Measurements from ENCODE around the gene EIF4EBP3. TPM values are rescaled to one million over a fixed set of nuclear protein-coding genes. Genes with fewer than 3 reads are reported as not detected.
A peak's percentile ranks its signal among the peaks of the same experiment; 100 is the strongest.
"Not testable (repeated sequence)": the region's sequence is repeated elsewhere in the genome, so short reads cannot be mapped to it uniquely, and the experiment has no call there.

The EIF4EBP3 gene
- total RNA-seq, 1 experiment from 2014 or later, result 1.6 TPM

GRCh38 chr5:140576776-140577201 lies 29.3 kb downstream of the EIF4EBP3 start:
- DNase-seq (ENCODE audit: low read depth), result no peak

- DNase-seq (ENCODE audit: low read depth), result not testable (repeated sequence)
These were observed 31.8 kb downstream of the EIF4EBP3 start for GRCh38 chr5:140579188-140579747.

- DNase-seq (ENCODE audit: low read depth), result no peak
These were observed 40.0 kb downstream of the EIF4EBP3 start for GRCh38 chr5:140587495-140587894.

GRCh38 chr5:140588311-140589070 lies 41.0 kb downstream of the EIF4EBP3 start:
- DNase-seq (ENCODE audit: low read depth), result peak; percentile 61

GRCh38 chr5:140590861-140591260 lies 43.4 kb downstream of the EIF4EBP3 start:
- no peak for DNase-seq (ENCODE audit: low read depth)

- peak; percentile 79 for DNase-seq (ENCODE audit: low read depth)
These were observed 44.4 kb downstream of the EIF4EBP3 start for GRCh38 chr5:140591747-140592372.

- DNase-seq (ENCODE audit: low read depth), result not testable (repeated sequence)
These were observed 45.6 kb downstream of the EIF4EBP3 start for GRCh38 chr5:140593070-140593469.

- no peak for DNase-seq (ENCODE audit: low read depth)
These were observed 46.7 kb downstream of the EIF4EBP3 start for GRCh38 chr5:140594169-140594568.

- DNase-seq (ENCODE audit: low read depth), result no peak
These were observed 48.3 kb downstream of the EIF4EBP3 start for GRCh38 chr5:140595538-140596300.

- DNase-seq (ENCODE audit: low read depth), result no peak
These were observed 48.9 kb downstream of the EIF4EBP3 start for GRCh38 chr5:140596321-140596741.

GRCh38 chr5:140598836-140599235 lies 51.4 kb downstream of the EIF4EBP3 start:
- DNase-seq (ENCODE audit: low read depth), result no peak

Other genes with a start within 250 kb of the EIF4EBP3 start
- 82.8 and 85.9 TPM in 2 replicates for gene PFDN1, start 244.6 kb upstream of the EIF4EBP3 start, total RNA-seq (2014; rRNA removed)
- 1.8 and 1.9 TPM in 2 replicates for gene HBEGF, start 201.1 kb upstream of the EIF4EBP3 start, total RNA-seq (2014; rRNA removed)
- gene SLC4A9, start 187.5 kb upstream of the EIF4EBP3 start, total RNA-seq (2014; rRNA removed), result not detected in 2 replicates
- 35.7 and 37.2 TPM in 2 replicates for gene ANKHD1, start 145.8 kb upstream of the EIF4EBP3 start, total RNA-seq (2014; rRNA removed)
- 44.2 and 47.4 TPM in 2 replicates for gene SRA1, start 9.8 kb downstream of the EIF4EBP3 start, total RNA-seq (2014; rRNA removed)
- 17.2 and 19.4 TPM in 2 replicates for gene APBB3, start 16.9 kb downstream of the EIF4EBP3 start, total RNA-seq (2014; rRNA removed)
- 51.0 and 56.2 TPM in 2 replicates for gene SLC35A4, start 17.2 kb downstream of the EIF4EBP3 start, total RNA-seq (2014; rRNA removed)
- gene CD14, start 85.5 kb downstream of the EIF4EBP3 start, total RNA-seq (2014; rRNA removed), result 0.96 and 1.1 TPM in 2 replicates
- gene TMCO6, start 91.8 kb downstream of the EIF4EBP3 start, total RNA-seq (2014; rRNA removed), result 42.8 and 43.0 TPM in 2 replicates
- 44.0 and 48.5 TPM in 2 replicates for gene NDUFA2, start 100.0 kb downstream of the EIF4EBP3 start, total RNA-seq (2014; rRNA removed)
- gene IK, start 100.2 kb downstream of the EIF4EBP3 start, total RNA-seq (2014; rRNA removed), result 96.8 and 111 TPM in 2 replicates
- 27.1 and 28.9 TPM in 2 replicates for gene WDR55, start 117.2 kb downstream of the EIF4EBP3 start, total RNA-seq (2014; rRNA removed)
- gene DND1, start 125.9 kb downstream of the EIF4EBP3 start, total RNA-seq (2014; rRNA removed), result 0.52 and 1.3 TPM in 2 replicates
- gene HARS1, start 143.7 kb downstream of the EIF4EBP3 start, total RNA-seq (2014; rRNA removed), result 98.9 and 103 TPM in 2 replicates
- 39.2 and 41.6 TPM in 2 replicates for gene HARS2, start 143.8 kb downstream of the EIF4EBP3 start, total RNA-seq (2014; rRNA removed)
- gene ZMAT2, start 152.8 kb downstream of the EIF4EBP3 start, total RNA-seq (2014; rRNA removed), result 45.2 and 45.7 TPM in 2 replicates
- 0.06 TPM in 2 replicates for gene PCDHA1, start 238.5 kb downstream of the EIF4EBP3 start, total RNA-seq (2014; rRNA removed)
- not detected in 2 replicates for gene PCDHA2, start 247.2 kb downstream of the EIF4EBP3 start, total RNA-seq (2014; rRNA removed)